ENCODE measurements around the gene PPP1R16B. TPM values are rescaled to one million over a fixed set of nuclear protein-coding genes. Genes with fewer than 3 reads are reported as not detected.
"Not testable (repeated sequence)": the region's sequence is repeated elsewhere in the genome, so short reads cannot be mapped to it uniquely, and the experiment has no call there.

The PPP1R16B gene
- total RNA-seq, 2 donors from 2014 or later, result 143 to 184 TPM

DNA sequence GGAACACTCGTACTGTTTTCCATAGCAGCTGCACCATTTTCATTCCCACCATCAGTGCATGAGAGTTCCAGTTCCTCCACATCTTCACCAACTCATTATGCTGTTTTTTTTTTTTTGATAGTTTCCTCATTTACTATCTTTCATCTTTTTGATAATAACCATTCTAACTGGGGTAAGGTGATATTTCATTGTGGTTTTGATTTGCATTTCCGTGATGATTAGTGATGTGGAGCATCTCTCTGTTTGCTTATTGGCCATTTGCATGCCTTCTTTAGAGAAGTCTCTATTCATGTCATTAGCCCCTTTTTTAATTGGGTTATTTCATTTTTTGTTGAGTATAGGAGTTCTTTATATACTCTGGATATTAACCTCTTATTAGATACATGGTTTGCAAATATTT is 31.3 kb upstream of the PPP1R16B start:
- H3K36me3 Mint-ChIP-seq (ENCODE audit: insufficient read depth in 2 of 2), result peaks cover 14 to 17% of the 10 kb centered on the region in 2 donors
- DNase-seq, result no peak
- H3K4me1 Mint-ChIP-seq (ENCODE audit: low read depth), result no peaks in the 10 kb centered on the region
- H3K27me3 Mint-ChIP-seq (ENCODE audit: low read depth), result no peaks in the 10 kb centered on the region
- peaks cover 0 to 3% of the 10 kb centered on the region in 2 donors for H3K9me3 Mint-ChIP-seq
- no peak overlapping the region for H3K27ac Mint-ChIP-seq
- ATAC-seq (replicated peaks in 1 of 2), result no peak
- no peak overlapping the region for H3K4me3 Mint-ChIP-seq

DNA sequence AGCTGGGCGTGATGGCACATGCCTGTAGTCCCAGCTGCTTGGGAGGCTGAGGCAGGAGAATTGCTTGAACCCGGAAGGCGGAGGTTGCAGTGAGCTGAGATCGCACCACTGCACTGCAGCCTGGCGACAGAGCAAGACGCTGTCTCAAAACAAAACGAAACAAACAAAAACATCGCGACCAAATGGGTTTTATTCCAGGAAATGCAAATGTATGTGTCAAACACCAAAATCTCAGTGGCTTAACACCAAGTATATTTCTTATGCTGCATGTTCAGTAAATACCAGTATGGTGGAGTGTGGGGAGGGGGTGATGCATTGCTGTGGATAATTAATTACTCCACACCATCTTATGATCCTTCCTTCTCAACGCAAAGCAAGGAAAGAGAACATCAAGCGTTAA is 29.1 kb upstream of the PPP1R16B start:
- H3K27me3 Mint-ChIP-seq (ENCODE audit: low read depth), result no peaks in the 10 kb centered on the region
- ATAC-seq (replicated peaks in 1 of 2) (peak in 1 of 2 donors; percentile 58), DNase-seq (no peak)
- peaks cover 13 to 15% of the 10 kb centered on the region in 2 donors for H3K36me3 Mint-ChIP-seq (ENCODE audit: insufficient read depth in 2 of 2)
- peaks cover 10% of the 10 kb centered on the region for H3K4me1 Mint-ChIP-seq (ENCODE audit: low read depth)
- H3K27ac Mint-ChIP-seq, result peak overlapping the region; percentile 57
- H3K4me3 Mint-ChIP-seq, result no peak overlapping the region
- peaks cover 0 to 3% of the 10 kb centered on the region in 2 donors for H3K9me3 Mint-ChIP-seq

DNA sequence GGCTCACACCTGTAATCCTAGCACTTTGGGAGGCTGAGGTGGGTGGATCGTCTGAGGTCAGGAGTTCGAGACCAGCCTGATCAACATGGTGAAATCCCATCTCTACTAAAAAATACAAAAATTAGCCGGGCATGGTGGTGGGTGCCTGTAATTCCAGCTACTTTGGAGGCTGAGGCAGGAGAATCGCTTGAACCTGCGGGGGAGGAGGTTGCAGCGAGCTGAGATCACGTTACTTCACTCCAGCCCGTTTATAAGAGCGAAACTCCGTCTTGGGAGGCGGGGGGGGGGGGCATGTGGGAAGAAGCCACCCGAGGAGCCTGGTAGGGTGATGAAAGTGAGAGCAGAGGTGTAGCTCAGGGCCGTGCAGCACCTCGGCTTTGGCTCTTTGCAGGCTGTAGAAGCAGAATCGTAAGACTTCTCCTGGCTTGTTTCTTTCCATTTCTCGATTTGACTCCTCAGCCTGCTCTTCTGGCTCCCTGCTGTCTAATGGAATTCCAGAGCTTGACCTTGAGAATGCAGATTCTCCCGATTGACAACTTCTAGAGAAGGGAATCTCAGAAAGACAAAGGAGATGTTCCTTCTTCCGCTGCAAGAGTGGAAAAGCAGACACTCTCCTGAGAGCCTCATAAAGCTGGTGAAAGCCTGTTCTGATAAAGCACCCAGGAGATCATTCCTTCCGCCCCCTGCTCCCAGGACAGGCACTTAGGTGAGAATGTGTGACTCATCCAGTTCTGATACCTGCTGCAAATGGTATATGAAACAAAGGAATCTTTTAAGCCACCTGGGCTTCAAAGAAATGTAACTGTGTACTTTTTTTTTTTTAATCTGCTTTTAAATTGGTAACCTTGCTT is 26.0 kb upstream of the PPP1R16B start:
- peaks cover under 1 to 3% of the 10 kb centered on the region in 2 donors for H3K36me3 Mint-ChIP-seq (ENCODE audit: insufficient read depth in 2 of 2)
- ATAC-seq (replicated peaks in 1 of 2) (no peak), DNase-seq (no peak)
- no peaks in the 10 kb centered on the region for H3K27me3 Mint-ChIP-seq (ENCODE audit: low read depth)
- H3K4me3 Mint-ChIP-seq, result peak overlapping the region; percentile 47 to 64
- H3K27ac Mint-ChIP-seq, result no peak overlapping the region
- H3K4me1 Mint-ChIP-seq (ENCODE audit: low read depth), result peaks cover 10% of the 10 kb centered on the region
- no peaks in the 10 kb centered on the region for H3K9me3 Mint-ChIP-seq

DNA sequence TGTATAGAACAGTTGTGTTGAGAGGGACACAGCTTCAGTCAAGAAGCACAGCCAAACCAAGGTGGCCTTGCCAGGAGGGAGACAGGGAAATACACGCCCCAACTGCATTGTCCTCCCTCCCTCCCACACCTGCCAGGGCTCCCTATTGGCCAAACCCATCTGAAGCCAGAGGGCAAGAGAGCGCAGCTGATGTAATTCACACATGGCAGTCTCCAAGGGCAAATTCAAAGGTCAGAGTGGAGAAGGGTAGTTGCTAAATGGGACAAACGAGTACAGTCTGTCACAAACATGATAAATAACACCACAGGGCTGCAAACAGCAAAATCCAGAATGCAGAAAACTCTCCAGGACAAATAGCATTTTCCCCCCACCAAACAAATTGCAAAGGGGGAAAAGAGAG is 23.2 kb upstream of the PPP1R16B start:
- Mint-ChIP-seq H3K27me3 (ENCODE audit: low read depth) (no peaks in the 10 kb centered on the region), H3K4me3 (no peak overlapping the region), H3K36me3 (ENCODE audit: insufficient read depth in 2 of 2) (no peaks in the 10 kb centered on the region), H3K4me1 (ENCODE audit: low read depth) (peaks cover 10% of the 10 kb centered on the region), H3K9me3 (no peaks in the 10 kb centered on the region), H3K27ac (no peak overlapping the region)
- ATAC-seq (replicated peaks in 1 of 2) (no peak), DNase-seq (no peak)

DNA sequence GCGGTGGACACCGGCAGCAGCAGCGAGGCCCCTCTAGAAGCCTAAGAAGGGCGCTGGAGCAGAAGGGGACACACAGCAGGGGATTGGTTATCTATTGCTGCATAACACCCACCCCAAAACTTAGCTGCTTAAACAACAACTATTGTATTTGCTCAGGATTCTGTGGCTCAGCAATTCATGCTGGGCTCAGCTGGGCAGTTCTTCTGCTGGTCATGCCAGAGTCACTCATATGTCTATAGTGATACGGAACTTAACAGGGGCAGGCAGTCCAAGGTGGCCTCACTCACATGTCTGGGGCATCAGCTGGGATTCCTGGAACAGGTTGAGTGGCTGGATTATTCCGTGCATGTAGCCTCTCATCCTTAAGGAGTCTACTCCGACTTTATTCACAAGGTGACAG is 17.6 kb upstream of the PPP1R16B start:
- no peak for ATAC-seq (replicated peaks in 1 of 2)
- Mint-ChIP-seq H3K4me3 (no peak overlapping the region), H3K4me1 (ENCODE audit: low read depth) (peaks cover 15% of the 10 kb centered on the region), H3K36me3 (ENCODE audit: insufficient read depth in 2 of 2) (no peaks in the 10 kb centered on the region), H3K9me3 (peaks cover 0 to 1% of the 10 kb centered on the region in 2 donors), H3K27me3 (ENCODE audit: low read depth) (no peaks in the 10 kb centered on the region), H3K27ac (no peak overlapping the region)
- DNase-seq, result no peak

DNA sequence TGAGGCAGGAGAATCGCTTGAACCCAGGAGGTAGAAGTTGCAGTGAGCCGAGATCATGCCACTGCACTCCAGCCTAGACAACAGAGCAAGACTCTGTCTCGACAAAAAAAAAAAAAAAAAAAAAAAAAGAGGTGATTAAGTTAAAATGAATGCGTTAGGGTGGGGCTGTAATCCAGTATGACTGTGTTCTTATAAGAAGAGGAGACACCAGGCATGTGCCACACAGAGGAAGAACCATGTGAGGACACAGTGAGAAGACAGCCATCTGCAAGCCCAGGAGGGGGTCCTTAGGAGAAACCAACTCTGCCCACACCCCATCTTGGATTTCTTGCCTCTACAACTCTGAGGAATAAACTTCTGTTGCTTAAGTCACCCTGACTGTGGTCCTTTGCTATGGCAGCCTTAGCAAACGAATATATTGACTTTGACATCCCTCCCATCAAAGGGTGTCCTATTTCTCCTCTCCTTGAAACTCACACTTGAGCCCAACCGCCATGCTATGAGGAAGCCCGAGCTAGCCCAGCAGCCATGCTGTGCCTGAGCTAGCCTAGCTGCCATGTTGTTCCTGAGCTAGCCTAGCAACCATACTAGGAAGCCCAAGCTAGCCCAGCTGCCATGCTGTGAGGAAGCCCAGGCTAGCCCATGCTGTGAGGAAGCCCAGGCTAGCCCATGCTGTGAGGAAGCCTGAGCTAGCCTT is 15.8 kb upstream of the PPP1R16B start:
- Mint-ChIP-seq H3K27me3 (ENCODE audit: low read depth) (no peaks in the 10 kb centered on the region), H3K27ac (no peak overlapping the region), H3K4me1 (ENCODE audit: low read depth) (peaks cover 15% of the 10 kb centered on the region), H3K9me3 (peaks cover 0 to 1% of the 10 kb centered on the region in 2 donors), H3K4me3 (no peak overlapping the region), H3K36me3 (ENCODE audit: insufficient read depth in 2 of 2) (no peaks in the 10 kb centered on the region)
- ATAC-seq (replicated peaks in 1 of 2), result peak in 1 of 2 donors; percentile 9
- DNase-seq, result no peak

DNA sequence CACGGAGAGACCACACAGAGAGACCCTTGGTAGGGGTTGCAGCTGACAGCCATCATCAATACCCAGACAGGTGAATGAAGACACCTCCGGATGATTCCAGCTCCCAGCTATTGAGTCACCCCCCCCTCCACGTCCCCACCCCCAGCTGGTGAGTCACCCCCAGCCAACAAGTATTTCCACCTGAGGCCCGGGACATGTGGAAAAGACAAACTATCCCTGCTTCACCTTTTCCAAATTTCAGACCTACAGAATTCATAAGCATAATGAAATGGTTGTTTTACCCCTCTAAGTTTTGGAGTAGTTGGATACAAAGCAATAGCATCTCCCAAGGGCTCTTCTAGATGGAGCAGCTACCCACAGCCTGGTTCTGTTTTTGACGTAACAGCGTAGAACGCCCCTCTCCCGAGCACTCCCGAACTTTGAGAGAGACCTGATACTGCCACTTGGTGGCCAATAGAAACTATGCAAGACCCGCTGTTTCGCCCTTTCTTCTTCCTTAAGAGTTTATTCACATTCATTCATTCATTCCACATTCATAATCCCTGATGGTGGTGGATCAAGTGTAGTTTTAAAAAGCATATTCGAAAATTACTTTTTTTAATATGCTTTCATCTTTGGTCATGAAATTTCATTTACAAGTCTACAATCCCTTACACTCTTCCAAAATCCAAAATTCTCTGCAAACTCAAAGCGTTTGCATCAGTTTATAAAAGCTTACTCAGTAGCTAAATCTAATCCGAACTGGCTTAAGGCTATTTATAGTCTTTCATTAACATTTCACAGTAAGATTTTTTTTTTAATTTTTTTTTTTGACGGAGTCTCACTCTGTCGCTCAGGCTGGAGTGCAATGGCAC is 15.1 kb upstream of the PPP1R16B start:
- H3K27ac Mint-ChIP-seq, result no peak overlapping the region
- peaks cover 0 to 1% of the 10 kb centered on the region in 2 donors for H3K9me3 Mint-ChIP-seq
- no peaks in the 10 kb centered on the region for H3K36me3 Mint-ChIP-seq (ENCODE audit: insufficient read depth in 2 of 2)
- DNase-seq, result peak; percentile 30 to 61
- H3K4me3 Mint-ChIP-seq, result peak overlapping the region; percentile 61 to 72
- H3K4me1 Mint-ChIP-seq (ENCODE audit: low read depth), result peaks cover 15% of the 10 kb centered on the region
- no peaks in the 10 kb centered on the region for H3K27me3 Mint-ChIP-seq (ENCODE audit: low read depth)
- peak; percentile 66 to 80 for ATAC-seq (replicated peaks in 1 of 2)

DNA sequence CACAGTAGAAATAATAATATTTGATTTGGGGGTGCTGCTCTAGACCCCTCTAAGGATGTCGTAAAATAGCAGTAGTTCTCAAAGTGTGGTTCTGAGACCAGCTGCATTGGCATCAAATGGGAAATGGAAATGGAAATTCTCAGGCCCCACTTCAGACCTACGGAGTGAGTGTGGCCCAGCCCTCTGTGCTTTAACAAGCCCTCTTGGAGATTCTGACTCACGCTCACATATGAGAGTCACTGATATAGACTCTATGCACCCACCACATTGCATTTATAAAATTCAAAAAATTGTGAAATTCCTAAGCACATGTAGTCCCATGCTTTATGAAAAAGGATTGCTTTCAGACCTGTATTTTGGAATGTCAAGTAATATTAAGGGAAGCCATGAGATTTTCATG is 14.2 kb upstream of the PPP1R16B start:
- Mint-ChIP-seq H3K27me3 (ENCODE audit: low read depth) (no peaks in the 10 kb centered on the region), H3K4me1 (ENCODE audit: low read depth) (peaks cover 15% of the 10 kb centered on the region), H3K27ac (no peak overlapping the region), H3K9me3 (peaks cover 0 to 1% of the 10 kb centered on the region in 2 donors), H3K36me3 (ENCODE audit: insufficient read depth in 2 of 2) (no peaks in the 10 kb centered on the region), H3K4me3 (no peak overlapping the region)
- ATAC-seq (replicated peaks in 1 of 2), result no peak
- DNase-seq, result no peak

DNA sequence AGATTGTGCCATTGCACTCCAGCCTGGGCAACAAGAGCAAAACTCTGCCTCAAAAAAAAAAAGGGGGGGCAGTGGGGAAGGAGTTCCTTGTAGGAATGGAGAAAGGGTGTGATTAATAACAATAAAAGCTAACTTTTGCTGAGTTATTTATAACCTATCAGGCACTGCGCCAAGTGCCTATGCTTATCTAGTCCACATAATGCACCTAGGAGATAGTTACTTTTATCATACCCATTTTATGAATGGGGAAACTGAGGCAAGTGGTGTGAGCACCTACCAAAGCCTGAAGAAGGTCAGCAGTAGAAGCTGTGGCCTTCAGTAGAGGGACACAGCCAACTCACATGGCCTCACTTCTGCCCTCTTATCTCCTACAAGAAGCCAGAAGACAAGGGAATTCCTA is 13.6 kb upstream of the PPP1R16B start:
- no peak for DNase-seq
- Mint-ChIP-seq H3K4me1 (ENCODE audit: low read depth) (peaks cover 15% of the 10 kb centered on the region), H3K27me3 (ENCODE audit: low read depth) (no peaks in the 10 kb centered on the region), H3K9me3 (peaks cover 0 to 1% of the 10 kb centered on the region in 2 donors), H3K27ac (no peak overlapping the region), H3K36me3 (ENCODE audit: insufficient read depth in 2 of 2) (no peaks in the 10 kb centered on the region), H3K4me3 (no peak overlapping the region)
- ATAC-seq (replicated peaks in 1 of 2), result no peak

DNA sequence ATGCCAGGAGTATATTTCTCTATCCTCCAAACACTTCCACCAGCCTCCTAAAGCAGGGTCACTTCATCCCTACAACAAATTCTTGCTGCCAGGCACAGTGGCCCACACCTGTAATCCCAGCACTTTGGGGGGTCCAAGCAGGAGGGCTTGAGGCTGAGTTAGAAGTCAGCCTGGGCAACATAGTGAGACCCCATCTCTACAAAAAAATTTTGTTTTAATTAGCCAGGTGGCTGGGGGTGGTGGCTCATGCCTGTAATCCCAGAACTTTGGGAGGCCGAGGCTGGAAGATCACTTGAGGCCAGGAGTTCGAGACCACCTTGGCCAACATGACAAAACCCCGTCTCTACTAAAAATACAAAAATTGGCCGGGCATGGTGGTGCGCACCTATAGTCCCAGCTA is 11.4 kb upstream of the PPP1R16B start:
- ATAC-seq (replicated peaks in 1 of 2); DNase-seq; H3K4me3 Mint-ChIP-seq; H3K27ac Mint-ChIP-seq; H3K27me3 Mint-ChIP-seq (ENCODE audit: low read depth); H3K9me3 Mint-ChIP-seq; H3K36me3 Mint-ChIP-seq (ENCODE audit: insufficient read depth in 2 of 2): not testable (repeated sequence)
- H3K4me1 Mint-ChIP-seq (ENCODE audit: low read depth), result peaks cover 24% of the 10 kb centered on the region

DNA sequence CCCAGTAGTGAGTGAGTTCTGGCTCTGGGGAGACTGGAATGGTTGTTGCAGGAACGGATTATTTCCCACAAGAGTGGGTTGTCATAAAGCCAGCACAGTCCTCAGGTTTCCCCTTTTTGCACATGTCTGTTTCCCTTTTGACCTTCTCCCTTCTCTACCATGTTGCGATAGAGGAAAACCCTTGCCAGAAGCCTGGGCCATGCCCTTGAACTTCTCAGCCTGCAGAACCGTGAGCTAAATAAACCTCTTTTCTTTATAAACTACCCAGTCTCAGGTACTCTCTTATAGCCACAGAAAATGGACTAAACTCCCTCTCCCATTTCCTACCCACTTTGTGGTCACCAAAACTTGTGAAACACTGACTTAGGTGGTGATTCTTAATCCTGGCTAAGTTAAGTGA is 7.2 kb upstream of the PPP1R16B start:
- Mint-ChIP-seq H3K4me1 (ENCODE audit: low read depth) (peaks cover 15% of the 10 kb centered on the region), H3K9me3 (peaks cover 5 to 7% of the 10 kb centered on the region in 2 donors), H3K27ac (no peak overlapping the region), H3K4me3 (no peak overlapping the region), H3K27me3 (ENCODE audit: low read depth) (no peaks in the 10 kb centered on the region), H3K36me3 (ENCODE audit: insufficient read depth in 2 of 2) (peaks cover 5 to 14% of the 10 kb centered on the region in 2 donors)
- DNase-seq, result no peak
- no peak for ATAC-seq (replicated peaks in 1 of 2)

DNA sequence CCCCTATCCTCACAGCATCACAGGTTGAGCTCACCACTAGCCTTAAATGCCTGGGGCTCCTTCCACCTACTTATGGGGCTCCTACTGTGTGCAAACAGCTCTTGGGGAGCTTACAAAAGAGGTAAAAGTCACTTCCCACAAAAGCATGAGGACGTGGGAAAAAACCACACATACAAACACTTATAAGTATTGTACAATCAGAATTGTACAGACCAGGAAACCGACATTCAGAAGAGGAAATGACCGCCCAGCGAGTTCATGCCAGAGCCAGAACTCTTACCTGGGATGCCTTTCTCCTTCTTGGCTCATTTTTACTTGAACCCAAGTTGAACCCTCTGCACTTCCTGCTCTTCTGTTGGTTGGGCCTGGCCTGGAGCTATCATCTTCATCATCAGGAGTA is 6.3 kb upstream of the PPP1R16B start:
- no peak for DNase-seq
- Mint-ChIP-seq H3K4me3 (peak overlapping the region in 1 of 2 donors; percentile 30), H3K4me1 (ENCODE audit: low read depth) (peaks cover 23% of the 10 kb centered on the region), H3K27ac (no peak overlapping the region), H3K36me3 (ENCODE audit: insufficient read depth in 2 of 2) (peaks cover 5 to 14% of the 10 kb centered on the region in 2 donors), H3K9me3 (peaks cover 5 to 7% of the 10 kb centered on the region in 2 donors), H3K27me3 (ENCODE audit: low read depth) (no peaks in the 10 kb centered on the region)
- peak in 1 of 2 donors; percentile 38 for ATAC-seq (replicated peaks in 1 of 2)

DNA sequence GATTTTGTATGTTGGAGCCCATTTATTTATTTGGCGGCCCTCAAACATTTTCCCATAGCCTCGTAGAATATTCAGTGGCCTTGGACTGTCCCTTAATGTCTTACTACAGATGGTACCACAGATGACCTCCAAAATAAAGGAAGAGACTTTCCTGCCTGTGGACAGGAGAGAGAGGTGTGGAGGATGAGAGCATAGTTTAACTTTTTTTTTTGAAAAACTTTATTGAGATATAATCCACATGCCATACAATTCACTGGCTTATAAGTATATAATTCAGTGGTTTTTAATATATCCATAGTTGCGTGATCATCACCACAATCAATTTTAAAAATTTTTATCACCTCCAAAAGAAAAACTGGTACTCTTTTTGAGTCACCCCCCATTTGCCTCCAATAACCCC is 4.6 kb upstream of the PPP1R16B start:
- H3K4me3 Mint-ChIP-seq, result no peak overlapping the region
- no peaks in the 10 kb centered on the region for H3K27me3 Mint-ChIP-seq (ENCODE audit: low read depth)
- DNase-seq (no peak), ATAC-seq (replicated peaks in 1 of 2) (no peak)
- H3K9me3 Mint-ChIP-seq, result peaks cover 5 to 7% of the 10 kb centered on the region in 2 donors
- H3K4me1 Mint-ChIP-seq (ENCODE audit: low read depth), result peaks cover 33% of the 10 kb centered on the region
- peaks cover 9 to 14% of the 10 kb centered on the region in 2 donors for H3K36me3 Mint-ChIP-seq (ENCODE audit: insufficient read depth in 2 of 2)
- H3K27ac Mint-ChIP-seq, result no peak overlapping the region

Data from activated T-cell treated with anti-CD3 and anti-CD28 coated beads, Interleukin-2, amount 50 U/mL, for 72 hours (primary cell).